Eye (tissue), 1 donor: ENCODE measurements around the gene RAB11FIP2.

ENCODE experiments used
- DNase-seq: peaks from one replicate; pipeline ENCODE4 v3.0.0-alpha.2; 2015

The RAB11FIP2 gene

DNA sequence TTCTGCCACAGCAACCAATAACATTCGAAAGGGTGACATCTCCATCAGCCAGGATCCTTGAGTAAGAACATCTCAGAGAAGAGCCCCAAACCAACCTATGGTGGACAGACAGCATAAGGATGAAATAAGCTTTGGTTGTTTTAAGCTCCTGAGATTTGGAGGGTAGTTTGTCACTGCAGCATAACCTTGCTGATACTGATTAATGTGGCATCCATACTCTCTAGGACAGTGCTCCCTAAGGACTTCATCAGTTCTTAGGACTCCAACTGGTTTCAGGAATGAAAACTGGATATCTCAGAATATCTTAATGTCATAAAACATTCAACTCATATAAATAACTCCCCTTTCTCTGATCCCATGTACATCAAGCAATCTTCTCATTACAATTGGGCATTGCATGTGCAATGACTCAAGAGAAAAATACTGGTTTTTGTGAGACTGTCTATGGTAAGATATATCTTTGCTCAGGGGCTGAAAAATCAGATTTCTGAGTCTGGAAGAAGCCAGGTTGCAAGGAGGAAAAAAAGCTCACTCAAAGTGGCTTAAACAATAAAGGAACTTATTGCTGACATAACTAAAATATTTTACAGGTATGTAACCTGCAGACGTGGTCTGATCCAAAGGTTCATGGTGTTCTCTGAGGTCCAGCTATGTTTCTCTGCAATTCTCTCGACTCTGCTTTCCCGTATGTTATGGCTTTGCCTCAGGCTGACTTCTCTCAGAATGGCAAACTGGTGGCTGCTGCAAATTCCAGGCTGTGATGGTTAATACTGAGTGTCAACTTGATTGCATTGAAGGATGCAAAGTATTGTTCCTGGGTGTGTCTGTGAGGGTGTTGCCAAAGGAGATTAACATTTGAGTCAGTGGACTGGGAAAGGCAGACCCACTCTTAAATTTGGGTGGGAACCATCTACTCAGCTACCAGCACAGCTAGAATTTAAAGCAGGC lies 65.7 kb downstream of the RAB11FIP2 start:
- no peak for DNase-seq

DNA sequence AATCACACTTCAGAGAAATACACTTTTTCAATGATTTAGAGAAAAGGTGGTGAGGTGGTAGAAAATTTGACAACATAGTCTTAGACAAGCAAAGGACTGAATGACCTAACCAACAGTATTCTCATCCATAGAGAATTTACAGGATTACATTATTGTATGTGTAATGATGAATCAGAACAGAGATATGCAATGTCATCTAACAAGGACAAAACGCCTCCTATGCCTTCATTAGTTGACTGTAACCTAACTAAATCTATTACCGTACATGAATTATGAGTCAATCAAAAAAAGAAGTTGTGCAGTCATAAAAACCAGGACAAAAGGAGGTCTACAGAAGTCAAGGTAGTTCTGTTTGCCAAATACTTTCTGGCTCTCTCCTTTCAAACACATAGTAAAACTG lies 66.5 kb downstream of the RAB11FIP2 start:
- DNase-seq = no peak

DNA sequence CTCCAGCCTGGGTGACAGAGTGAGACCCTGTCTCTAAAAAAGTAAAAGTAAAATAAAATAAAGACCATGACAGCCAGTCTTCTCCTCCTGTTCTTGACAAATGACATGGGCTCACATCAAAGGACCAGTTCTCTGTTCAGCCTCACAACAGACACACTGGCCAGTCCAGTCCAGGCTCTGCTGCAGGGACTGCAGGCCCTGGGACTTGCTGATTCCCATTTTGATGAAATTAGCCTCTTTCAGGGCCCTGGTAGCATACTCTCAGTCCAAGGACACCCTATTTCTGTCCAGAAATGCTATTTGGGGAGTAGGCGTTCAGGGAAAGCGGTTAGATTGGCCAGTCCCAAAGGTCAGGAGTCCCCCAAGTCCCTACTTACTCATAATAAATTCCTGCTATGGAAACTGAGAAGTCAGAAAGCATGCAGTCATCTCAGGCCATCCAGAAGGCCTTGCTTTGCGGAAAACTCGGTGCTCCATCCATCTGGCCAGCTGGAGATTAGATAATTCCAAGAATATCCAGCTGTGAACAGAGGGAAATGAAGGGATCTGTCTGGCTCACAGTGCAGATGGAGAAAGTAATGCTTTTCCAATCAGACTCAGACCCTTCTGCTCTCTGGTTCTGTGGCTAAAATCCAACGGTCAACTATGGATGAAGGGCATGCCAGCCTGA lies 74.4 kb downstream of the RAB11FIP2 start:
- DNase-seq = no peak

DNA sequence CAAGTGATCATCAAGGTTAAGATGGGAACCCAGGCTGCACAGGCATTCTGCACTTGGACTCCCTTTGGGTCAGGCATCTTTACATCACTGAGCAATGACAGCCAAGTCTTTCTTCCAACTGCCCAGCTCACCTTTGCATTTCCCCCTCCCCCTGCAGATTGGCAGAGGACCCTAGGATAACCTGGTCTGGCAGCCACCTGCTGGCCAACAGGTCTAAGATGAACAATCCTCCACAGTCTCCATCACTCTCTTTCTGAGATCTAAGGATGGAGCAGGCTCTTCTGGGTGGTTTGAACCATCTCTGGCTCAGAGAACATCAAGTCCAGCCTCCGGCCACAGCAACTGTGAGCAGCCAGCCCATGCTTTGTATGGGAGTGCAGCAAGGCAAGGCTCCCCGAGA lies 75.8 kb downstream of the RAB11FIP2 start:
- DNase-seq = no peak

DNA sequence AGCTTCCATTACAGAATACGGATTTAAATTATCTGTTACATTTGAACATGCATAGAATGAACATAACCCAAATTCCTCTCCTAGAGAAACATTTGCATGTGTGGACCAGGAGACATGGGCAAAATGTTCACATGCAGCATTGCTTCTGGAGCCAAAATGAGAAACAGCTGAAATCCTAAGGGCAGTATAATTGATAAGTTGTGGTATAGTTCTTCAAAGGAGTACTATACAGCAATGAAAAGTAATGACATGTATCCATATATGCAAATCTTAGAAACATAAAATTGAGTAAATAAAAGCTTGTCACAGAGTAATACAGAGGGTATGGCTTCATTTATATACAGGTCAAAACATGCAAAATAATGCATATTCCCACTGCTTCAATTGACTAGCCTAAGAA lies 77.1 kb downstream of the RAB11FIP2 start:
- no peak for DNase-seq

DNA sequence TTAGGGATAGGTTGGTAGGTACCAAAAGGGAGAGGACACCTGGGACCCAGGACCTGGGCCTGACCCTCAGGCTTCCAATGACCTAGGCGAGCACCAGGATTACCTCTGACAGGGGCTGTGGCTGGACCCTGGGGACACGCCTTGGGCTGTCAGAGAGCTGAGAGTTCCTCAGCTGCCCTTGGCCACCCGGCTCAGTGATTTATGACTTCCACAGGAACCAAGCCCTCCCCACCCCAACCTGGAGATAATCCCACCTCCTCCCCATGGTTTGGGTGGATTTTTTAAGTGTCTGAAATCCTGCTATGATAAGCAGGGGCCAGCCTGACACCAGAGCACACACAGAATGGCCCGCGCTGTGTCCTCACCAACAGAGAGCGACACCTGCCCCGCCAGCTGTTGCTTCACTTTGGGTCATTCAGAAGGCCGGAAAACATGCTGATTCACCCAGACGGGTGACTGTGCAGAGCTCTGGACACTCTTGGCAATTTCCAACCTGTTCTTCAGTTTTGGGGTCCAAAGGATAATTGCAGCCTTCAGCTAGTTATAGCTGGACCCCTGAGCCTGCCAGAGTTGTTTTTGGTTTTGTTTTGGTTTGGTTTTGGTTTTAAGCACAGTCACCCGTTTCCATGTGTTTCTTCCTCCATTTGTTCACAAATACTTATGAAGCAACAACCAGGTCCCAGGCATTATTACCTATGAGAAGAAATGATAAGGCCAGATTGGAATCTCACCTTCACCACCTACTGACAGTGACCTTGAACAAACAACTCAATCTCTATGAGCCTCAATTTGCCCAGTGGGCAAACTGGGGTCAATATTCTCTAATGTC lies 78.2 kb downstream of the RAB11FIP2 start:
- DNase-seq = no peak

DNA sequence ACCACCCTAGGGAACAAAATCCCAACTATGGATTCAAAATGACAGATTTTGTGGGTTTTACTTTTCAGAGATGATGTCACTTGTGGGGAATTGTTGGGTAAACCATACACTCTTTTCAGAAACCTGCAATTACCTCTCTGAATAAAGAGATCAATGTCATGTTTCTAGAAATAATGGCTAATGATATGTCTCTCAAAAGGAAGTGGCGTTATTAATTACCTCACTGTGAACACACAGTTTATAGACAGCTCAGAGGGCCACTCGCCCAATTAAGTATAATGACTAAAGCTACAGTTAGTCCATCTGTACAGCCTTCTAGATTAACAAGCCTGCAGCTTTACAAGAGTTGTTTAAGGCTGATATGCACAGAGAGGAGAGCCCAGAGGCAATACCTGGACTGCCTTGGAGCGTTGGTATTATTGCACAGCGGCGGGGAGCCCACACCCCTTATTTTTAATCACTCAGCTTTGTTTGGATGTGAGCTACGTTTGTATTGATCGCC lies 79.5 kb downstream of the RAB11FIP2 start:
- DNase-seq = peak; percentile 42

DNA sequence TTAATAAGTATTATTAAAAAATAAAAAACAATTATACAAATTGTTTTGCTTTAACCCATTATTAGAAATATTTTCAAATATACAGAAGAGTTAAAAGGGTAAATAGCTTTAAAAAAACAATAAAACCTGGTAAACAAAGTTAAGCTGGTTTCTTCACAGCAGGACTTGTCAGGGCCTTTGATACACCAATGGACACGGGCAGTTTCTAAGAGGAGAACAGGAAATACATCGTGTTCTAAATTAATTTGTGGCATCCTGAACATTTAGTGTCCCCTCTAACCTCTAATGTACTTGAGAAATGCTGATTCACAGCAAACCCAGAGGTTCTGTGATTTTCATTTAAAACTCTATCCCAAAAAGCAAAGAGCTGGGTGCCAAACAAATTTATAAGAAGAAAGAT lies 80.8 kb downstream of the RAB11FIP2 start:
- DNase-seq = no peak

DNA sequence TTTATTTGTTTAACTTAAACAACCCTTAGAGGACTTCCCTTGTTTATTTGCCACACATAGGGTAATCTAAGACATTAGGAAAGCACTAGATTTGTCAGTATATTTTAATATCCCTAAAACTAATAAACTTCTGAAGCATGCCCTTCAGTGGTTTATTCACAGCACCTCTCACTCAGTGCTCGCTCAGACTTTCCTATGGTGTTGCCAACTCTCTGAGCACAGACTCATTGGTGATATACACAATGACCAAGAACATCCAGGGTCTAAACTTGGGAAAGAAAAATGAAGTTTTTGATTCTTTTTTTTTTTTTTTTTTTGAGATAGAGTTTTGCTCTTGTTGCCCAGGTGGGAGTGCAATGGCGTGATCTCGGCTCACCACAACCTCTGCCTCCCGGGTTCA lies 82.2 kb downstream of the RAB11FIP2 start:
- no peak for DNase-seq

DNA sequence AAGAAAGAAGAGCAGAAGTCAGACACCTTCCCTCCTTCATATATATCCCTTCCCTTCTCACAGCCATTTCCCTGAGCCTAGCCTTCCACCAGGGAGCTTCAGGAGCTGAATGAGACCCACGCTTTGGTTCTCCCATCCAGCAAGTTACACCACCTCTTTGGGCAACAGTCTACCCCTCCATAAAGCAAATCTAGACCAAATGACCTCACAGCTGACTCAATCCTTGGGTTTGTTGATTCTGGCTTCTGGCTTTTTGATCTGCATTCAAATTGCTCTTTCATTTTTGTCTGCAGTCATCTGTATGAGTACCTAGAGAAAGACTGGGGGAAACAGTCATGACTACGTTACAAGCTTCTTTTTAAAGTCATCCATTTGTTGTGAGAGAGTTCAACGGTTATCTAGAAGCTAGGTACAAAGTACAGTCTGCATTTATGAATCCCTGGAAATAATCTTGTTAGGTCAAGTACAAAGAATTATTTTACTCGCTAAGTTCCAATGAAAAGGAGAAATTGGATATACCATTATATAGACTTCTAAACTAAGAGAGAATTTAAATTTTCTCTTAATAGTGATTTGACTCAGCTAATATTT lies 86.3 kb downstream of the RAB11FIP2 start:
- DNase-seq = no peak

DNA sequence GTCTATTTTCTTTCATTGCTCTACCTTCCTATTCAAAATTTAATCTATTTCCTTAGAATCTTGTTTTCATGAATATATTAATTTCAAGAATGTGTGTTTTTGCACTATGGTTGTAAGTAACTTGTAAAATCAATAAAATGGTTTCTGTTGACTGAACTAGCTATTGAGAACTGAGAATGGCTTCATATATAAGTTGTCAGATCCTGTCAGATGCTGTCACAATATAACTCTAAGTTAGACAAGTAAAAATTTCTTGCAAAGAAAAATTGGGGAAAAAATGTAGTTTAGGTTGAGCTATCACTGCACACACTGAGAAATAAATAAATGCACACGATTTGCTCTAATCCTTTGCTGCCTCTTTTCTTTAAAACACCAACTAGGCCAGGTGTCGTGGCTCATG lies 89.8 kb downstream of the RAB11FIP2 start:
- no peak for DNase-seq

DNA sequence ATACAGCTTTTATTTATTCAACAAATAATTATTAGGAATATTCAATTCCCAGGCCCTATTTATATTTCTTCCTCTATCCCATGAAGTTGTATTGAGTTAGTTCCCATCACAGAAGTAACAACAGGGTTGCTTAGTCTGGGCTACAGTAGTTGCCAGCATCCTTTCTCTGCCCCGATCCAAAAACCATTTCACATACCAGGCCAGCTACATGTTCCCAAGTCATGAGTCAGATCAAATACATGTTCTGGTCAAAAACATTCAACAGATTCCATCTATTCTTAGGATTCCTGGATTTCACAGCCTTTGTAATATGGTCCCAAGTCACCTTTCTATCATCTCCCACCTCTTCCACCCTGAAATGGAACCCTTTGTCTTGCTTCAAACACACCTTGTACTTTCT lies 91.6 kb downstream of the RAB11FIP2 start:
- no peak for DNase-seq
